Activated CD4-positive, alpha-beta T cell treated with anti-CD3 and anti-CD28 coated beads for 36 hours (primary cell): ENCODE results near the gene B3GNT7. TPM values are rescaled to one million over a fixed set of nuclear protein-coding genes. Genes with fewer than 3 reads are reported as not detected.
"Not testable (repeated sequence)": the region's sequence is repeated elsewhere in the genome, so short reads cannot be mapped to it uniquely, and the experiment has no call there.

Experiments used
- ATAC-seq: fragments of 200-7000 bp; cut with Tn5 transposase; one replicate; pipeline ENCODE4 v1.10.0; 2021; ENCODE audit warnings: mild to moderate bottlenecking, moderate library complexity
- CTCF ChIA-PET: fragments of 350-600 bp; sonication (Branson Sonifier 250); formaldehyde crosslinking; loops from one replicate; lab custom pipeline; 2021; ENCODE audit warnings: antibody characterized with exemption; lab: Charles Lee
- POLR2A ChIA-PET: fragments of 350-600 bp; sonication (Branson Sonifier 250); formaldehyde crosslinking; loops from one replicate; lab custom pipeline; 2021; ENCODE audit warnings: antibody characterized with exemption, inconsistent platforms; lab: Charles Lee
- DNase-seq: peaks from one replicate; pipeline ENCODE4 v3.0.0-alpha.2; 2020
- H3K27ac Mint-ChIP-seq: one replicate; pipeline ENCODE4 v1.8.0; 2021; ENCODE audit warnings: mixed read lengths
- H3K27me3 Mint-ChIP-seq: one replicate; pipeline ENCODE4 v1.8.0; 2021; ENCODE audit warnings: mixed read lengths
- H3K36me3 Mint-ChIP-seq: one replicate; pipeline ENCODE4 v1.8.0; 2021; ENCODE audit warnings: low read depth, mixed read lengths
- H3K4me1 Mint-ChIP-seq: one replicate; pipeline ENCODE4 v1.8.0; 2021; ENCODE audit warnings: mixed read lengths
- H3K4me3 Mint-ChIP-seq: one replicate; pipeline ENCODE4 v1.8.0; 2021; ENCODE audit warnings: mild to moderate bottlenecking, moderate library complexity, mixed read lengths
- H3K9me3 Mint-ChIP-seq: one replicate; pipeline ENCODE4 v1.8.0; 2021; ENCODE audit warnings: low read depth, mixed read lengths
- intact Hi-C, 2 experiments: fragments of 100-400 bp; cut with DNase I in 1 of 2; cut with micrococcal nuclease in 1 of 2; formaldehyde crosslinking; loops; one replicate each; pipeline versions ENCODE4 v1.14.2 to v1.15.1; 2022 to 2024; cut with DNase I, micrococcal nuclease
- total RNA-seq, 2 experiments: library from RNA; stranded (reverse); gene quantifications; one replicate each; pipeline ENCODE4 v1.2.3, GENCODE V29; 2021

B3GNT7 gene
- total RNA-seq: not detected

- intact Hi-C loops: no loop called here
- H3K4me1 Mint-ChIP-seq: peaks cover 18% of the 10 kb centered on the region
- H3K36me3 Mint-ChIP-seq: no peaks in the 10 kb centered on the region
- no peak for ATAC-seq
- H3K9me3 Mint-ChIP-seq: no peaks in the 10 kb centered on the region
- DNase-seq: no peak
- H3K27ac Mint-ChIP-seq: no peak within 1 kb of the TSS
- ChIA-PET POLR2A (no interaction called here), CTCF (interaction anchor here (0.9 to 2.2 kb wide), 3 partner anchors 10 to 18 kb away, joined by 3 to 5 read pairs (median 4); no protein-coding TSS in a partner anchor)
- peaks cover 28% of the 10 kb centered on the region for H3K27me3 Mint-ChIP-seq
- no peak within 1 kb of the TSS for H3K4me3 Mint-ChIP-seq
Observed at GRCh38 chr2:231395188-231396057, at the start of gene B3GNT7. B3GNT7 (plus strand) TSS chr2:231395710; CDS start chr2:231395804, 94 bp downstream.

GRCh38 chr2:231347081-231347480 lies 48.4 kb upstream of the B3GNT7 start:
- intact Hi-C loops: no loop called here
- Mint-ChIP-seq H3K27me3 (no peaks in the 10 kb centered on the region), H3K27ac (no peak overlapping the region), H3K4me1 (no peaks in the 10 kb centered on the region), H3K36me3 (no peaks in the 10 kb centered on the region), H3K4me3 (no peak overlapping the region), H3K9me3 (no peaks in the 10 kb centered on the region)
- POLR2A ChIA-PET: no interaction called here
- ATAC-seq: no peak
- CTCF ChIA-PET: no interaction called here
- no peak for DNase-seq

- no peaks in the 10 kb centered on the region for H3K27me3 Mint-ChIP-seq
- POLR2A ChIA-PET: interaction anchor here (0.6 kb wide), 1 partner anchor 104 kb away, joined by 3 read pairs; no protein-coding TSS in a partner anchor
- no peak for ATAC-seq
- H3K4me1 Mint-ChIP-seq: no peaks in the 10 kb centered on the region
- no peak for DNase-seq
- H3K4me3 Mint-ChIP-seq: no peak overlapping the region
- intact Hi-C loops: no loop called here
- H3K27ac Mint-ChIP-seq: no peak overlapping the region
- no peaks in the 10 kb centered on the region for H3K9me3 Mint-ChIP-seq
- no peaks in the 10 kb centered on the region for H3K36me3 Mint-ChIP-seq
- CTCF ChIA-PET: no interaction called here
Observed at GRCh38 chr2:231347638-231348037, 47.9 kb upstream of the B3GNT7 start.

- CTCF ChIA-PET: no interaction called here
- H3K27me3 Mint-ChIP-seq: no peaks in the 10 kb centered on the region
Observed at GRCh38 chr2:231348173-231348572, 47.3 kb upstream of the B3GNT7 start.

GRCh38 chr2:231348704-231349373 lies 46.7 kb upstream of the B3GNT7 start:
- no peaks in the 10 kb centered on the region for H3K36me3 Mint-ChIP-seq
- intact Hi-C loops: no loop called here
- no peaks in the 10 kb centered on the region for H3K9me3 Mint-ChIP-seq
- no peak overlapping the region for H3K27ac Mint-ChIP-seq
- ChIA-PET CTCF (no interaction called here), POLR2A (no interaction called here)
- no peak overlapping the region for H3K4me3 Mint-ChIP-seq
- no peaks in the 10 kb centered on the region for H3K27me3 Mint-ChIP-seq
- no peaks in the 10 kb centered on the region for H3K4me1 Mint-ChIP-seq
- ATAC-seq: no peak
- DNase-seq: no peak

More at GRCh38 chr2:231348173-231348572, 47.3 kb upstream of the B3GNT7 start:
- Mint-ChIP-seq H3K27ac (no peak overlapping the region), H3K36me3 (no peaks in the 10 kb centered on the region), H3K9me3 (no peaks in the 10 kb centered on the region), H3K4me3 (no peak overlapping the region), H3K4me1 (no peaks in the 10 kb centered on the region)
- intact Hi-C loops: no loop called here
- POLR2A ChIA-PET: no interaction called here
- ATAC-seq (no peak), DNase-seq (no peak)

GRCh38 chr2:231349374-231349735 lies 46.2 kb upstream of the B3GNT7 start:
- DNase-seq, ATAC-seq, intact Hi-C loops, H3K27me3 Mint-ChIP-seq, H3K4me3 Mint-ChIP-seq, H3K36me3 Mint-ChIP-seq, POLR2A ChIA-PET, H3K27ac Mint-ChIP-seq, H3K9me3 Mint-ChIP-seq, H3K4me1 Mint-ChIP-seq: not testable (repeated sequence)
- CTCF ChIA-PET: interaction anchor here (0.8 kb wide), 1 partner anchor 512 kb away, joined by 3 read pairs; no protein-coding TSS in a partner anchor

GRCh38 chr2:231351648-231352047 lies 43.9 kb upstream of the B3GNT7 start:
- H3K27ac Mint-ChIP-seq: no peak overlapping the region
- no peaks in the 10 kb centered on the region for H3K9me3 Mint-ChIP-seq
- no peaks in the 10 kb centered on the region for H3K4me1 Mint-ChIP-seq
- POLR2A ChIA-PET: no interaction called here
- intact Hi-C loops: no loop called here
- ATAC-seq (no peak), DNase-seq (no peak)
- no peaks in the 10 kb centered on the region for H3K27me3 Mint-ChIP-seq
- H3K36me3 Mint-ChIP-seq: no peaks in the 10 kb centered on the region
- CTCF ChIA-PET: no interaction called here
- H3K4me3 Mint-ChIP-seq: no peak overlapping the region

- intact Hi-C loops: no loop called here
Observed at GRCh38 chr2:231353469-231353868, 42.0 kb upstream of the B3GNT7 start.

GRCh38 chr2:231355508-231356465 lies 39.7 kb upstream of the B3GNT7 start:
- ChIA-PET POLR2A (no interaction called here), CTCF (no interaction called here)
- ATAC-seq: no peak
- Mint-ChIP-seq H3K27me3 (no peaks in the 10 kb centered on the region), H3K9me3 (no peaks in the 10 kb centered on the region), H3K4me1 (no peaks in the 10 kb centered on the region), H3K4me3 (no peak overlapping the region), H3K36me3 (no peaks in the 10 kb centered on the region), H3K27ac (no peak overlapping the region)
- DNase-seq: no peak
- intact Hi-C loops: no loop called here

More at GRCh38 chr2:231353469-231353868, 42.0 kb upstream of the B3GNT7 start:
- ChIA-PET POLR2A (no interaction called here), CTCF (interaction anchor here (0.5 kb wide), 1 partner anchor 152 kb away, joined by 3 read pairs; no protein-coding TSS in a partner anchor)
- Mint-ChIP-seq H3K4me3 (no peak overlapping the region), H3K9me3 (no peaks in the 10 kb centered on the region), H3K4me1 (no peaks in the 10 kb centered on the region), H3K27ac (no peak overlapping the region), H3K36me3 (no peaks in the 10 kb centered on the region), H3K27me3 (no peaks in the 10 kb centered on the region)
- DNase-seq (no peak), ATAC-seq (no peak)

GRCh38 chr2:231356466-231356844 lies 39.1 kb upstream of the B3GNT7 start:
- CTCF ChIA-PET: no interaction called here
- Mint-ChIP-seq H3K4me3 (no peak overlapping the region), H3K36me3 (no peaks in the 10 kb centered on the region), H3K9me3 (no peaks in the 10 kb centered on the region), H3K27me3 (no peaks in the 10 kb centered on the region), H3K4me1 (peaks cover under 1% of the 10 kb centered on the region), H3K27ac (no peak overlapping the region)
- intact Hi-C loops: no loop called here
- ATAC-seq (no peak), DNase-seq (no peak)
- POLR2A ChIA-PET: no interaction called here

GRCh38 chr2:231357048-231357447 lies 38.5 kb upstream of the B3GNT7 start:
- ChIA-PET POLR2A (no interaction called here), CTCF (no interaction called here)
- no peak for ATAC-seq
- intact Hi-C loops: no loop called here
- Mint-ChIP-seq H3K4me1 (peaks cover 4% of the 10 kb centered on the region), H3K9me3 (no peaks in the 10 kb centered on the region), H3K27me3 (no peaks in the 10 kb centered on the region), H3K4me3 (no peak overlapping the region), H3K27ac (no peak overlapping the region), H3K36me3 (no peaks in the 10 kb centered on the region)
- DNase-seq: no peak
